ENCODE results near the gene BCAS3. TPM values are rescaled to one million over a fixed set of nuclear protein-coding genes. Genes with fewer than 3 reads are reported as not detected.

BCAS3 gene
- total and polyA plus RNA-seq, 12 donors = 6.1 to 21.8 (median 17.2) TPM

GRCh38 chr17:61380217-61380835, 702.7 kb downstream of the BCAS3 start:
- DNase-seq (no peak), ATAC-seq (no peak)
- Histone ChIP-seq H3K36me3 (no peaks in the 10 kb centered on the region), H3K4me1 (peaks cover 0 to 35% (median 8%) of the 10 kb centered on the region in 9 donors), H3K4me3 (no peak overlapping the region), H3K27me3 (no peaks in the 10 kb centered on the region), H3K27ac (peak overlapping the region in 4 of 10 donors; percentile 2 to 61 (median 16)), H3K9me3 (no peaks in the 10 kb centered on the region)
- no peak for TF ChIP-seq CTCF (IDR thresholded peaks at IDR 0.05)
- intact Hi-C loops (cut with DNase I) = loop anchor here in 3 of 10 donors (10.0 kb wide), 3 partner anchors 126 to 666 kb away; no protein-coding TSS in a partner anchor
- 82 to 83% methylated on average over 10 of the region's 10 CpGs for WGBS, 2 donors

- WGBS, 2 donors = 87 to 89% methylated on average over 18 of the region's 18 CpGs
- Histone ChIP-seq H3K4me3 (no peak overlapping the region), H3K4me1 (peaks cover 0 to 35% (median 8%) of the 10 kb centered on the region in 9 donors), H3K27me3 (no peaks in the 10 kb centered on the region), H3K36me3 (no peaks in the 10 kb centered on the region), H3K27ac (peak overlapping the region in 2 of 10 donors; percentile 14 to 19), H3K9me3 (no peaks in the 10 kb centered on the region)
- ATAC-seq (no peak), DNase-seq (no peak)
- no peak for TF ChIP-seq CTCF (IDR thresholded peaks at IDR 0.05)
- intact Hi-C loops (cut with DNase I) = loop anchor here in 3 of 10 donors (10.0 kb wide), 3 partner anchors 126 to 666 kb away; no protein-coding TSS in a partner anchor
Measured at GRCh38 chr17:61380836-61381525, 703.3 kb downstream of the BCAS3 start.

GRCh38 chr17:61381537-61381936, 703.9 kb downstream of the BCAS3 start:
- intact Hi-C loops (cut with DNase I) = loop anchor here in 3 of 10 donors (10.0 kb wide), 3 partner anchors 127 to 667 kb away; no protein-coding TSS in a partner anchor
- ATAC-seq = no peak
- no peaks in the 10 kb centered on the region for H3K27me3 ChIP-seq
- peaks cover 0 to 35% (median 8%) of the 10 kb centered on the region in 9 donors for H3K4me1 ChIP-seq
- H3K27ac ChIP-seq = no peak overlapping the region
- WGBS, 2 donors = 94 to 95% methylated on average over 5 of the region's 5 CpGs
- no peak for TF ChIP-seq CTCF (IDR thresholded peaks at IDR 0.05)
- DNase-seq = no peak
- no peaks in the 10 kb centered on the region for H3K36me3 ChIP-seq
- H3K9me3 ChIP-seq = no peaks in the 10 kb centered on the region
- H3K4me3 ChIP-seq = no peak overlapping the region

GRCh38 chr17:61382796-61383688, 705.4 kb downstream of the BCAS3 start:
- intact Hi-C loops (cut with DNase I) = loop anchor here in 3 of 10 donors (10.0 kb wide), 3 partner anchors 128 to 668 kb away; no protein-coding TSS in a partner anchor

More at GRCh38 chr17:61382796-61383688, 705.4 kb downstream of the BCAS3 start:
- Histone ChIP-seq H3K4me3 (no peak overlapping the region), H3K4me1 (peaks cover 0 to 39% (median 8%) of the 10 kb centered on the region in 9 donors), H3K27me3 (no peaks in the 10 kb centered on the region), H3K9me3 (no peaks in the 10 kb centered on the region), H3K27ac (peak overlapping the region in 3 of 10 donors; percentile 9 to 55 (median 26)), H3K36me3 (no peaks in the 10 kb centered on the region)
- TF ChIP-seq CTCF (IDR thresholded peaks at IDR 0.05) = no peak
- ATAC-seq = peak in 2 of 8 donors; percentile 11 to 17
- DNase-seq = no peak
- 86 to 88% methylated on average over 16 of the region's 16 CpGs for WGBS, 2 donors

Measured in heart right ventricle (tissue), 16 donors.